HepG2 (cell line): Measurements from ENCODE around the gene GPR148. TPM values are rescaled to one million over a fixed set of nuclear protein-coding genes. Genes with fewer than 3 reads are reported as not detected.

ENCODE experiments used
- ATAC-seq: fragments of 200-7000 bp; cut with Tn5 transposase; 3 replicates; pipeline ENCODE4 v1.9.1; 2020; ENCODE audit warnings: mild to moderate bottlenecking, moderate library complexity
- BruUV-seq: library from RNA; stranded (reverse); fragments of 400-500 nt; replicated peaks from 2 replicates; lab custom pipeline; 2021; lab: Mats Ljungman, UMichigan
- CTCF ChIA-PET: fragments of 300-600 bp; formaldehyde crosslinking; extraction: SDS; loops from one replicate; lab custom pipeline; 2021; ENCODE audit warnings: low total read pairs, inconsistent platforms, low intra/inter-chr PET ratio; lab: Yijun Ruan, JAX
- POLR2A ChIA-PET: fragments of 350-600 bp; sonication (Branson Sonifier 250); formaldehyde crosslinking; loops from one replicate; lab custom pipeline; 2020; ENCODE audit warnings: antibody characterized with exemption, inconsistent platforms; lab: Yijun Ruan, JAX
- DNase-seq: peaks from one replicate; pipeline ENCODE4 v3.0.0-alpha.2; 2015; ENCODE audit warnings: low spot score
- FAIRE-seq: peaks from 3 replicates; lab custom pipeline; 2011; peaks lifted over from hg19 to GRCh38; lab: Jason Lieb, UNC
- H2AFZ ChIP-seq: one replicate; pipeline ENCODE4 v1.6.1; 2011; ENCODE audit warnings: low read length, inconsistent platforms
- H3K27ac ChIP-seq: fragments of 300-600 bp; 3 replicates; pipeline ENCODE4 v1.8.0; 2011; ENCODE audit warnings: mixed run types, mild to moderate bottlenecking, mixed read lengths, low read length, inconsistent platforms; ENCODE audit not compliant: insufficient read depth; ENCODE audit errors: extremely low read length
- H3K27me3 ChIP-seq, 2 experiments: fragments of 200-600 bp in 1 of 2; 2 replicates in 1 of 2; 3 replicates in 1 of 2; pipeline versions ENCODE4 v1.6.0 to v1.8.0; 2011; ENCODE audit warnings: low read length in 2 of 2, mild to moderate bottlenecking in 2 of 2, moderate library complexity in 2 of 2, inconsistent platforms in 1 of 2; ENCODE audit not compliant: insufficient read depth in 2 of 2, control insufficient read depth in 1 of 2
- H3K36me3 ChIP-seq, 2 experiments: fragments of 200-600 bp in 1 of 2; replicated peaks in 1 of 2; 2 replicates in 1 of 2; 3 replicates in 1 of 2; pipeline versions ENCODE4 v1.5.1 to v1.8.0; 2011; ENCODE audit warnings: low read length in 2 of 2, inconsistent platforms in 1 of 2; ENCODE audit not compliant: insufficient read depth in 2 of 2, control insufficient read depth in 1 of 2
- H3K4me1 ChIP-seq: 2 replicates; pipeline ENCODE4 v1.5.1; 2012; ENCODE audit warnings: low read length, inconsistent platforms; ENCODE audit not compliant: insufficient read depth
- H3K4me2 ChIP-seq: 2 replicates; pipeline ENCODE4 v1.6.0; 2011; ENCODE audit warnings: low read depth, low read length, inconsistent platforms
- H3K4me3 ChIP-seq, 3 experiments: fragments of 200-600 bp in 1 of 3; sonication (generic), shearing (Covaris generic) in 1 of 3; replicated peaks in 1 of 3; 2 replicates each; pipeline ENCODE4 v1.5.1; 2011 to 2016; ENCODE audit warnings: low read length in 3 of 3, inconsistent platforms in 2 of 3, low read depth in 2 of 3, mild to moderate bottlenecking in 2 of 3, control low read depth in 1 of 3, mixed read lengths in 1 of 3; ENCODE audit not compliant: insufficient read depth in 1 of 3
- H3K79me2 ChIP-seq: one replicate; pipeline ENCODE4 v1.6.1; 2011; ENCODE audit warnings: low read length, inconsistent platforms; ENCODE audit not compliant: insufficient read depth
- H3K9ac ChIP-seq: 2 replicates; pipeline ENCODE4 v1.6.0; 2011; ENCODE audit warnings: mild to moderate bottlenecking, low read depth, low read length, inconsistent platforms; ENCODE audit not compliant: insufficient read depth
- H3K9me3 ChIP-seq: 2 replicates; pipeline ENCODE4 v1.5.1; 2012; ENCODE audit warnings: mild to moderate bottlenecking, low read length
- H4K20me1 ChIP-seq: 2 replicates; pipeline ENCODE4 v1.6.0; 2011; ENCODE audit warnings: inconsistent platforms, mild to moderate bottlenecking, low read length, moderate library complexity; ENCODE audit not compliant: insufficient read depth
- CBFB ChIP-seq: sonication (generic); formaldehyde crosslinking; IDR thresholded peaks from 2 replicates; pipeline ENCODE4 v1.4.0; 2020; ENCODE audit warnings: missing genetic modification reagents
- HNRNPLL ChIP-seq: fragments of 200-400 bp; formaldehyde crosslinking; IDR thresholded peaks from 2 replicates; pipeline ENCODE4 v1.6.1; 2017; ENCODE audit warnings: mild to moderate bottlenecking, low read depth, low read length; ENCODE audit not compliant: poor library complexity, severe bottlenecking
- JARID2 ChIP-seq: sonication (generic); formaldehyde crosslinking; IDR thresholded peaks from 2 replicates; pipeline ENCODE4 v1.8.1; 2023; ENCODE audit warnings: missing genetic modification reagents, inconsistent platforms; ENCODE audit not compliant: insufficient replicate concordance
- RORA ChIP-seq: sonication (generic); formaldehyde crosslinking; IDR thresholded peaks from 2 replicates; pipeline ENCODE4 v1.5.0; 2020; ENCODE audit warnings: mild to moderate bottlenecking, missing genetic modification reagents, moderate library complexity
- SCMH1 ChIP-seq: sonication (generic); formaldehyde crosslinking; IDR thresholded peaks from 2 replicates; pipeline ENCODE4 v1.9.0; 2021; ENCODE audit warnings: missing genetic modification reagents, mild to moderate bottlenecking, borderline replicate concordance
- SIX4 ChIP-seq: sonication (generic); formaldehyde crosslinking; IDR thresholded peaks from 2 replicates; pipeline ENCODE4 v1.4.0; 2020; ENCODE audit warnings: missing genetic modification reagents
- ZBTB40 ChIP-seq, 2 experiments: fragments of 450-650 bp in 1 of 2; sonication (generic) in 1 of 2; formaldehyde crosslinking in 1 of 2; IDR thresholded peaks; 2 replicates each; pipeline versions ENCODE4 v1.6.1 to v1.8.0; 2016 to 2022; ENCODE audit warnings: antibody characterized with exemption in 1 of 2, mild to moderate bottlenecking in 1 of 2, missing genetic modification reagents in 1 of 2
- ZNF296 ChIP-seq: sonication (generic); formaldehyde crosslinking; conservative IDR thresholded peaks from 2 replicates; pipeline ENCODE4 v1.5.0; 2020; ENCODE audit warnings: mild to moderate bottlenecking, missing genetic modification reagents
- ZNF350 ChIP-seq: sonication (generic); formaldehyde crosslinking; IDR thresholded peaks from 2 replicates; pipeline ENCODE4 v1.4.0; 2020; ENCODE audit warnings: mild to moderate bottlenecking, low read depth, missing genetic modification reagents, borderline replicate concordance
- ZNF383 ChIP-seq: sonication (generic); formaldehyde crosslinking; IDR thresholded peaks from 2 replicates; pipeline ENCODE4 v1.4.0; 2020; ENCODE audit warnings: missing genetic modification reagents, mild to moderate bottlenecking, borderline replicate concordance
- ZNF569 ChIP-seq: sonication (generic); formaldehyde crosslinking; IDR thresholded peaks from 2 replicates; pipeline ENCODE4 v1.5.0; 2020; ENCODE audit warnings: mild to moderate bottlenecking, missing genetic modification reagents, moderate library complexity, borderline replicate concordance
- ZNF83 ChIP-seq: sonication (generic); formaldehyde crosslinking; IDR thresholded peaks from 2 replicates; pipeline ENCODE4 v1.4.0; 2020; ENCODE audit warnings: missing genetic modification reagents, mild to moderate bottlenecking, borderline replicate concordance
- WGBS: methylation state at CpG from one replicate; pipeline ENCODE4 v1.1.6; 2017; ENCODE audit warnings: low lambda C conversion rate; 5-methylcytosine and 5-hydroxymethylcytosine counted together
- in situ Hi-C: cut with HindIII; loops from 2 replicates; pipeline ENCODE4 v1.10.0; 2017; ENCODE audit warnings: low pct_unique_long_range_greater_than_20kb; ENCODE audit not compliant: extremely low pct_ligation_motif_present
- intact Hi-C: fragments of 100-400 bp; cut with micrococcal nuclease; formaldehyde crosslinking; loops from one replicate; pipeline ENCODE4 v1.10.0; 2022; ENCODE audit not compliant: unreplicated experiment
- polyA plus RNA-seq, 8 experiments: library from polyadenylated mRNA; depleted of rRNA in 3 of 8; stranded (reverse) in 7 of 8; unstranded in 1 of 8; fragments of >200 nt; fragmentation: Illumina TruSeq in 4 of 8; extraction: Trizol in 4 of 8; gene quantifications; 2 replicates each; pipeline versions ENCODE4 v1.2.1 to v1.2.3, GENCODE V29; 2011 to 2016; ENCODE audit warnings: low read depth in 4 of 8, missing spikeins in 1 of 8, mixed read lengths in 1 of 8; ENCODE audit not compliant: insufficient read depth in 1 of 8
- total RNA-seq, 5 experiments: library from RNA; depleted of rRNA; stranded (reverse); fragments of >200 nt; fragmentation: Illumina TruSeq; extraction: Trizol; gene quantifications; 2 replicates each; pipeline ENCODE4 v1.2.3, GENCODE V29; 2016; ENCODE audit warnings: low read depth in 1 of 5

The GPR148 gene
- total and polyA plus RNA-seq, 2 of the 13 experiments (the other 11 are each of a cell fraction or from before 2014, with no cell fraction given): not detected

GRCh38 chr2:130726614-130727180 lies 2.2 kb upstream of the GPR148 start:
- H3K9ac ChIP-seq: no peak overlapping the region
- H3K36me3 ChIP-seq: no peaks in the 10 kb centered on the region
- no TSS peak for BruUV-seq
- no peaks in the 10 kb centered on the region for H3K79me2 ChIP-seq
- DNase-seq (no peak), FAIRE-seq (no peak), ATAC-seq (no peak; the same call in 2 of the 3 replicates)
- TF ChIP-seq ZNF296 (CRISPR knock-in tag) (no peak), JARID2 (CRISPR knock-in tag) (no peak), ZNF83 (no peak), HNRNPLL (no peak), CBFB (no peak), RORA (CRISPR knock-in tag) (no peak), ZNF569 (no peak), ZNF383 (CRISPR knock-in tag) (no peak), SCMH1 (CRISPR knock-in tag) (no peak), ZBTB40 (IDR thresholded peaks at IDR 0.05) (no peak), ZBTB40 (CRISPR knock-in tag; IDR thresholded peaks at IDR 0.05) (no peak), SIX4 (CRISPR knock-in tag) (no peak), ZNF350 (CRISPR knock-in tag) (no peak)
- in situ Hi-C loops: no loop called here
- no peaks in the 10 kb centered on the region for H3K4me1 ChIP-seq
- no peak overlapping the region for H3K4me3 ChIP-seq
- POLR2A ChIA-PET: no interaction called here
- 74% methylated on average over 18 of the region's 20 CpGs for WGBS
- CTCF ChIA-PET: no interaction called here
- H2AFZ ChIP-seq: no peak overlapping the region
- no peak overlapping the region for H3K27ac ChIP-seq
- H3K9me3 ChIP-seq: no peaks in the 10 kb centered on the region
- intact Hi-C loops: no loop called here
- H4K20me1 ChIP-seq: no peaks in the 10 kb centered on the region
- no peak overlapping the region for H3K4me2 ChIP-seq
- peaks cover 0 to 23% of the 10 kb centered on the region in 2 experiments; a peak in 2 of 5 replicates for H3K27me3 ChIP-seq
